Loucy (cell line): ENCODE measurements around the gene SEC11C.

Experiments
- EZH2phosphoT487 ChIP-seq: fragments of 200-600 bp; IDR thresholded peaks from 2 replicates; pipeline ENCODE4 v1.6.1; 2018; ENCODE audit warnings: antibody characterized with exemption, mild to moderate bottlenecking, moderate library complexity, borderline replicate concordance
- TF ChIP-seq, protein P1 (sequence below): fragments of 200-600 bp; sonication (generic); conservative IDR thresholded peaks from 2 replicates; pipeline ENCODE4 v1.5.1; 2014; ENCODE audit warnings: mild to moderate bottlenecking, antibody characterized with exemption, low read length

DNA sequence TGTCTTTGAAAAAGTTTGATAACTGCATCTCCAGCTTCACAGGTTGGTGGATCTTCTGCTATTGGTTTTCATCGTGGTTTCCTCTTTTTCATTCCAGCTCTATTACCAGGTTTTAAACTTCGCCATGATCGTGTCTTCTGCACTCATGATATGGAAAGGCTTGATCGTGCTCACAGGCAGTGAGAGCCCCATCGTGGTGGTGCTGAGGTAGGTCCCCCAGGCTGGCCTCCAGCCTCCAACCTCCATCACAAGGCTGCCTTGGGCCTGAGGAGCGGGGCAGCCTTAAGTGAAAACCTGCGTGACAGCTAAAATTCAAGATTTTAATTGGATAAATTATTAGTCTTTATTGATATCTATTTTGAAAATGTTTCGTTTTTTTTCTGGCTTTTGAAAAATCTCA is 9.7 kb downstream of the SEC11C start:
- TF ChIP-seq, protein P1, sequence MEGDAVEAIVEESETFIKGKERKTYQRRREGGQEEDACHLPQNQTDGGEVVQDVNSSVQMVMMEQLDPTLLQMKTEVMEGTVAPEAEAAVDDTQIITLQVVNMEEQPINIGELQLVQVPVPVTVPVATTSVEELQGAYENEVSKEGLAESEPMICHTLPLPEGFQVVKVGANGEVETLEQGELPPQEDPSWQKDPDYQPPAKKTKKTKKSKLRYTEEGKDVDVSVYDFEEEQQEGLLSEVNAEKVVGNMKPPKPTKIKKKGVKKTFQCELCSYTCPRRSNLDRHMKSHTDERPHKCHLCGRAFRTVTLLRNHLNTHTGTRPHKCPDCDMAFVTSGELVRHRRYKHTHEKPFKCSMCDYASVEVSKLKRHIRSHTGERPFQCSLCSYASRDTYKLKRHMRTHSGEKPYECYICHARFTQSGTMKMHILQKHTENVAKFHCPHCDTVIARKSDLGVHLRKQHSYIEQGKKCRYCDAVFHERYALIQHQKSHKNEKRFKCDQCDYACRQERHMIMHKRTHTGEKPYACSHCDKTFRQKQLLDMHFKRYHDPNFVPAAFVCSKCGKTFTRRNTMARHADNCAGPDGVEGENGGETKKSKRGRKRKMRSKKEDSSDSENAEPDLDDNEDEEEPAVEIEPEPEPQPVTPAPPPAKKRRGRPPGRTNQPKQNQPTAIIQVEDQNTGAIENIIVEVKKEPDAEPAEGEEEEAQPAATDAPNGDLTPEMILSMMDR = no peak
- TF ChIP-seq EZH2phosphoT487 = no peak
